ENCODE measurements around the gene GH1. TPM values are rescaled to one million over a fixed set of nuclear protein-coding genes. Genes with fewer than 3 reads are reported as not detected.
"Not testable (repeated sequence)": the region's sequence is repeated elsewhere in the genome, so short reads cannot be mapped to it uniquely, and the experiment has no call there.

GH1 gene
- total RNA-seq: under 1 TPM in 1 of 2 experiments, not detected in 1; 0.43 TPM

GRCh38 chr17:63918789-63919305 lies at the start of gene GH1:
Gene GH1 (minus strand): TSS chr17:63918839. CDS start chr17:63918776, 63 bp downstream.
- H3K36me3 Mint-ChIP-seq; H3K27me3 Mint-ChIP-seq; DNase-seq; H3K9me3 Mint-ChIP-seq; H3K4me1 Mint-ChIP-seq (ENCODE audit: low read depth): not testable (repeated sequence)
- Mint-ChIP-seq H3K4me3 (peak within 1 kb of the TSS; percentile 27), H3K27ac (peak within 1 kb of the TSS; percentile 44)
- ChIA-PET POLR2A (interaction anchor here (1.1 to 1.7 kb wide), 2 partner anchors 106 to 229 kb away, joined by 3 to 4 read pairs; no protein-coding TSS in a partner anchor), CTCF (interaction anchor here (0.6 to 6.5 kb wide), 42 partner anchors 7 to 1829 kb away, joined by 3 to 94 read pairs (median 4); partner anchors contain the start of genes CD79B, CSHL1 and ICAM2)
- intact Hi-C loops (cut with micrococcal nuclease): loop anchor here (1.0 to 10.0 kb wide), 5 partner anchors 28 to 366 kb away; partner anchors contain the start of gene ERN1

GRCh38 chr17:63967953-63968352 lies 49.3 kb upstream of the GH1 start:
- H3K4me1 Mint-ChIP-seq (ENCODE audit: low read depth): peaks cover 15% of the 10 kb centered on the region
- H3K4me3 Mint-ChIP-seq: no peak overlapping the region
- peak; percentile 58 for DNase-seq
- H3K27me3 Mint-ChIP-seq: no peaks in the 10 kb centered on the region
- ChIA-PET CTCF (interaction anchor here (2.0 kb wide), 1 partner anchor 23 kb away, joined by 5 read pairs; no protein-coding TSS in a partner anchor), POLR2A (interaction anchor here (0.9 kb wide), 1 partner anchor 13 kb away, joined by 3 read pairs; no protein-coding TSS in a partner anchor)
- H3K9me3 Mint-ChIP-seq: no peaks in the 10 kb centered on the region
- no peak overlapping the region for H3K27ac Mint-ChIP-seq
- no peaks in the 10 kb centered on the region for H3K36me3 Mint-ChIP-seq
- intact Hi-C loops (cut with micrococcal nuclease): loop anchor here (1.0 to 2.0 kb wide), 2 partner anchors 17 to 21 kb away; no protein-coding TSS in a partner anchor

GRCh38 chr17:63966646-63967264 lies 48.1 kb upstream of the GH1 start:
- peak; percentile 70 for DNase-seq
- H3K27ac Mint-ChIP-seq: peak overlapping the region; percentile 5
- H3K4me1 Mint-ChIP-seq (ENCODE audit: low read depth): peaks cover 15% of the 10 kb centered on the region

GRCh38 chr17:63963123-63963522 lies 44.5 kb upstream of the GH1 start:
- Mint-ChIP-seq H3K9me3 (no peaks in the 10 kb centered on the region), H3K4me3 (no peak overlapping the region), H3K27ac (no peak overlapping the region), H3K27me3 (no peaks in the 10 kb centered on the region), H3K36me3 (no peaks in the 10 kb centered on the region), H3K4me1 (ENCODE audit: low read depth) (peaks cover 13% of the 10 kb centered on the region)
- ChIA-PET POLR2A (no interaction called here), CTCF (interaction anchor here (1.4 to 4.2 kb wide), 2 partner anchors 16 to 44 kb away, joined by 4 to 24 read pairs; no protein-coding TSS in a partner anchor)
- no peak for DNase-seq
- intact Hi-C loops (cut with micrococcal nuclease): no loop called here

More at GRCh38 chr17:63966646-63967264, 48.1 kb upstream of the GH1 start:
- H3K4me3 Mint-ChIP-seq: no peak overlapping the region
- CTCF ChIA-PET: interaction anchor here (1.0 to 4.2 kb wide), 3 partner anchors 20 to 55 kb away, joined by 3 to 24 read pairs (median 3); partner anchors contain the start of gene CSHL1
- no peaks in the 10 kb centered on the region for H3K36me3 Mint-ChIP-seq
- POLR2A ChIA-PET: no interaction called here
- H3K27me3 Mint-ChIP-seq: no peaks in the 10 kb centered on the region
- H3K9me3 Mint-ChIP-seq: no peaks in the 10 kb centered on the region
- intact Hi-C loops (cut with micrococcal nuclease): loop anchor here (2.0 kb wide), 1 partner anchor 20 kb away; no protein-coding TSS in a partner anchor

GRCh38 chr17:63962298-63962744 lies 43.7 kb upstream of the GH1 start:
- no peak for DNase-seq
- Mint-ChIP-seq H3K27ac (no peak overlapping the region), H3K27me3 (no peaks in the 10 kb centered on the region), H3K9me3 (no peaks in the 10 kb centered on the region), H3K36me3 (no peaks in the 10 kb centered on the region), H3K4me1 (ENCODE audit: low read depth) (peaks cover 12% of the 10 kb centered on the region), H3K4me3 (no peak overlapping the region)
- ChIA-PET CTCF (interaction anchor here (2.3 kb wide), 1 partner anchor 16 kb away, joined by 16 read pairs; no protein-coding TSS in a partner anchor), POLR2A (interaction anchor here (0.6 kb wide), 1 partner anchor 544 kb away, joined by 3 read pairs; the partner anchor contains the start of gene CEP95)
- intact Hi-C loops (cut with micrococcal nuclease): no loop called here

- H3K9me3 Mint-ChIP-seq: no peaks in the 10 kb centered on the region
- H3K27me3 Mint-ChIP-seq: no peaks in the 10 kb centered on the region
- no peaks in the 10 kb centered on the region for H3K36me3 Mint-ChIP-seq
- H3K4me3 Mint-ChIP-seq: peak overlapping the region; percentile 39
- DNase-seq: peak; percentile 70
- intact Hi-C loops (cut with micrococcal nuclease): no loop called here
- POLR2A ChIA-PET: interaction anchor here (0.6 kb wide), 1 partner anchor 545 kb away, joined by 3 read pairs; the partner anchor contains the start of gene CEP95
- H3K27ac Mint-ChIP-seq: no peak overlapping the region
- peaks cover 4% of the 10 kb centered on the region for H3K4me1 Mint-ChIP-seq (ENCODE audit: low read depth)
- CTCF ChIA-PET: interaction anchor here (0.7 to 2.3 kb wide), 5 partner anchors 15 to 172 kb away, joined by 3 to 16 read pairs (median 3); no protein-coding TSS in a partner anchor
Measured at GRCh38 chr17:63961355-63962212, 42.9 kb upstream of the GH1 start.

GRCh38 chr17:63960430-63960829 lies 41.8 kb upstream of the GH1 start:
- Mint-ChIP-seq H3K4me3 (no peak overlapping the region), H3K27ac (no peak overlapping the region), H3K9me3 (no peaks in the 10 kb centered on the region), H3K36me3 (no peaks in the 10 kb centered on the region), H3K27me3 (no peaks in the 10 kb centered on the region), H3K4me1 (ENCODE audit: low read depth) (peaks cover 2% of the 10 kb centered on the region)
- intact Hi-C loops (cut with micrococcal nuclease): no loop called here
- DNase-seq: no peak
- POLR2A ChIA-PET: no interaction called here
- CTCF ChIA-PET: interaction anchor here (1.3 to 2.3 kb wide), 2 partner anchors 14 to 30 kb away, joined by 4 to 16 read pairs; no protein-coding TSS in a partner anchor

- no peak for DNase-seq
- no peaks in the 10 kb centered on the region for H3K9me3 Mint-ChIP-seq
- H3K27ac Mint-ChIP-seq: no peak overlapping the region
- peaks cover 5% of the 10 kb centered on the region for H3K4me1 Mint-ChIP-seq (ENCODE audit: low read depth)
- no peaks in the 10 kb centered on the region for H3K36me3 Mint-ChIP-seq
- intact Hi-C loops (cut with micrococcal nuclease): no loop called here
- no peak overlapping the region for H3K4me3 Mint-ChIP-seq
- H3K27me3 Mint-ChIP-seq: no peaks in the 10 kb centered on the region
- CTCF ChIA-PET: interaction anchor here (0.8 kb wide), 1 partner anchor 32 kb away, joined by 3 read pairs; no protein-coding TSS in a partner anchor
- POLR2A ChIA-PET: no interaction called here
Measured at GRCh38 chr17:63960006-63960405, 41.4 kb upstream of the GH1 start.

- intact Hi-C loops (cut with micrococcal nuclease): no loop called here
- ChIA-PET CTCF (interaction anchor here (0.8 to 3.1 kb wide), 4 partner anchors 10 to 177 kb away, joined by 3 to 23 read pairs (median 6); partner anchors contain the start of gene GH1), POLR2A (interaction anchor here (1.6 kb wide), 1 partner anchor 64 kb away, joined by 5 read pairs; the partner anchor contains the start of gene ICAM2)
- H3K27me3 Mint-ChIP-seq: no peaks in the 10 kb centered on the region
- H3K4me1 Mint-ChIP-seq (ENCODE audit: low read depth): peaks cover 17% of the 10 kb centered on the region
- H3K4me3 Mint-ChIP-seq: no peak overlapping the region
- H3K36me3 Mint-ChIP-seq: no peaks in the 10 kb centered on the region
- no peak for DNase-seq
- no peaks in the 10 kb centered on the region for H3K9me3 Mint-ChIP-seq
- H3K27ac Mint-ChIP-seq: no peak overlapping the region
Measured at GRCh38 chr17:63956296-63956920, 37.8 kb upstream of the GH1 start.

- Mint-ChIP-seq H3K27ac (no peak overlapping the region), H3K4me1 (ENCODE audit: low read depth) (peaks cover 17% of the 10 kb centered on the region), H3K9me3 (no peaks in the 10 kb centered on the region), H3K4me3 (no peak overlapping the region), H3K36me3 (no peaks in the 10 kb centered on the region), H3K27me3 (no peaks in the 10 kb centered on the region)
- DNase-seq: no peak
- ChIA-PET CTCF (interaction anchor here (1.1 to 3.1 kb wide), 3 partner anchors 9 to 178 kb away, joined by 5 to 23 read pairs (median 7); partner anchors contain the start of gene GH1), POLR2A (no interaction called here)
- intact Hi-C loops (cut with micrococcal nuclease): no loop called here
Measured at GRCh38 chr17:63955791-63956190, 37.2 kb upstream of the GH1 start.

GRCh38 chr17:63955232-63955631 lies 36.6 kb upstream of the GH1 start:
- no peak for DNase-seq
- Mint-ChIP-seq H3K9me3 (no peaks in the 10 kb centered on the region), H3K27ac (no peak overlapping the region), H3K36me3 (no peaks in the 10 kb centered on the region), H3K4me3 (no peak overlapping the region), H3K27me3 (no peaks in the 10 kb centered on the region), H3K4me1 (ENCODE audit: low read depth) (peaks cover 17% of the 10 kb centered on the region)
- ChIA-PET POLR2A (interaction anchor here (0.8 to 1.3 kb wide), 3 partner anchors 13 to 25 kb away, joined by 3 to 4 read pairs (median 3); no protein-coding TSS in a partner anchor), CTCF (interaction anchor here (1.1 to 2.5 kb wide), 6 partner anchors 9 to 179 kb away, joined by 4 to 9 read pairs (median 6); partner anchors contain the start of gene GH1)
- intact Hi-C loops (cut with micrococcal nuclease): no loop called here
